Omental fat pad (tissue), 4 donors: ENCODE measurements around the gene COL4A1. TPM values are rescaled to one million over a fixed set of nuclear protein-coding genes. Genes with fewer than 3 reads are reported as not detected.

Experiments
- ATAC-seq: fragments of 150-250 bp; one replicate; pipeline ENCODE4 v1.9.1; 2016; ENCODE audit warnings: mild to moderate bottlenecking, moderate library complexity; ENCODE audit not compliant: low FRiP score
- DNase-seq: peaks from one replicate; pipeline ENCODE4 v3.0.0-alpha.2; 2019; ENCODE audit warnings: low spot score
- total RNA-seq, 4 donors: library from RNA; depleted of rRNA; stranded (reverse); fragments of >200 nt; gene quantifications; one replicate each; pipeline ENCODE4 v1.1.0, GENCODE V29; 2016
- TF ChIP-seq, protein P1 (sequence below), 3 donors: fragments of 450-650 bp; IDR thresholded peaks; one replicate each; pipeline ENCODE4 v1.5.1; 2016 to 2017; ENCODE audit warnings: antibody characterized with exemption in 3 of 3, mild to moderate bottlenecking in 3 of 3, moderate library complexity in 2 of 3

COL4A1 gene
- total RNA-seq, 4 donors from 2014 or later: 611 to 1,113 (median 995) TPM

DNA sequence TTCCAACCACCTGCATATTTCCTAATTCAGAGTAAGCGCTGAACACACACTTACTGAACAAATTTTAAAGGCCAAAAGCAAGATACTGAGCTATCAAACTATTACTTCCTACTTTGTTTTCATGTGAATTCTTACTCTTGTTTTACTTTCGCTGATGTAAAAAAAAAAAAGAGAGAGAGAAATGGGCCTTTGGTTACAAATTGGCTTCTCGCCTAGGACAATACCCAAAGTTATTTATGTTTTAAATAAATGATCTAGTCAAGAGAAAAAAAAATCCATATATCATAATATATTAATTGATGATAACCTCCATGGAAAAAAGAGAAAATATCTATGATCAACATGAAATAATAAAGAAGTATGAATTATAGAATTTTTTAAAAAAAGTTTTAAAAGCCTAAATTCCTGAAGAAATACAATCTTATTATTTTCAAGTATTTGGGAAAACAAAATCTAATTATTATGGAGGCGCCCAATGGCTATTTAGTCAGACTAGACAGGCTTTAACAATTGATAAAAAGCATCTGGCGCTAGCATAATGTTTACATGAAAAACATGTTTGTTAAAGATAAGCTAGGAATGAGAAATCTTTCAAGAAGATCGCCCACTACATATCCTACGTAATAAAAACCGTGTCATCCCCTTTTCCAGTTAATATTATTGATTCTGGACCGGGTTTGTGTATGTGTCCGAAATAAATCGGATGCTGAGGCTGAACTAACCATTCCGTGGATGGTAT lies 9.0 kb downstream of the COL4A1 start:
- TF ChIP-seq, protein P1, sequence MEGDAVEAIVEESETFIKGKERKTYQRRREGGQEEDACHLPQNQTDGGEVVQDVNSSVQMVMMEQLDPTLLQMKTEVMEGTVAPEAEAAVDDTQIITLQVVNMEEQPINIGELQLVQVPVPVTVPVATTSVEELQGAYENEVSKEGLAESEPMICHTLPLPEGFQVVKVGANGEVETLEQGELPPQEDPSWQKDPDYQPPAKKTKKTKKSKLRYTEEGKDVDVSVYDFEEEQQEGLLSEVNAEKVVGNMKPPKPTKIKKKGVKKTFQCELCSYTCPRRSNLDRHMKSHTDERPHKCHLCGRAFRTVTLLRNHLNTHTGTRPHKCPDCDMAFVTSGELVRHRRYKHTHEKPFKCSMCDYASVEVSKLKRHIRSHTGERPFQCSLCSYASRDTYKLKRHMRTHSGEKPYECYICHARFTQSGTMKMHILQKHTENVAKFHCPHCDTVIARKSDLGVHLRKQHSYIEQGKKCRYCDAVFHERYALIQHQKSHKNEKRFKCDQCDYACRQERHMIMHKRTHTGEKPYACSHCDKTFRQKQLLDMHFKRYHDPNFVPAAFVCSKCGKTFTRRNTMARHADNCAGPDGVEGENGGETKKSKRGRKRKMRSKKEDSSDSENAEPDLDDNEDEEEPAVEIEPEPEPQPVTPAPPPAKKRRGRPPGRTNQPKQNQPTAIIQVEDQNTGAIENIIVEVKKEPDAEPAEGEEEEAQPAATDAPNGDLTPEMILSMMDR (IDR thresholded peaks at IDR 0.05): no peak
- DNase-seq (no peak), ATAC-seq (no peak)

DNA sequence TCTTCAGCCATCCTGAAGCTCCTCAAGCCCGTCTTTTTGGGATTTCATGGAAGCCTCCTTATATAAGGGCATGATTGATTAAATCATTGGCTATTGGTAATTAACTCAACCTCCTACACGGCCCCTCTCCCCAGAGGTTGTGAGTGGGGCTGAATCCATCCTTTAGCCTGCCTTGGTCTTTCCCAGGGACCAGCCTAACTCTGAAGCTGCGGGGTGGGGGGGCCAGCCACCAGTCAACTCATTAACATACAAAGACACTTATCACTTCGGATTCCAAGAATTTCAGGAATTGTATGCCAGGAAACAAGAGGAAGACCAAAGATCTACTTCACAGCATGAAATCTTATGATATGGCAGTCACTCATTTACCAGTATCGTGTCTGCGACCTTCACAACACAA lies 9.9 kb downstream of the COL4A1 start:
- no peak for DNase-seq
- TF ChIP-seq, protein P1 (IDR thresholded peaks at IDR 0.05): no peak
- no peak for ATAC-seq

DNA sequence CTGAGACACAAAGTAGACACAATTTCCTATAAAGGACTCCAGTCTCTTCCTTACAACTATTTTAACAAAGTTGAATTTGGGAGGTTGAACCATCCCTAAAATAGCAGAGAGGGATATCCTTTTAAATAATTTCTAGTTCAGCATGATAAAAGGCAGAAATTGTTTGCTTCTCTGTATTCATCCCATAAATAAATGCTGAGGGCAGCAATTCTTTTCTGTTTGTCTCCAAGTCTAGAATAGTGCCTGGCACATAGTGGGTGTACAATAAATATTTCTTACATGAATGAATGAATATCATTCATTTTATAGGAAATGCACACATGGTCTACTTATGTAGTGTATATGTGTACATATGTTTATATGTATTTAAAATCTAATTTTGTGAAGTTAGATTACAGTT lies 12.3 kb downstream of the COL4A1 start:
- ATAC-seq (no peak), DNase-seq (no peak)
- TF ChIP-seq, protein P1 (IDR thresholded peaks at IDR 0.05): no peak

DNA sequence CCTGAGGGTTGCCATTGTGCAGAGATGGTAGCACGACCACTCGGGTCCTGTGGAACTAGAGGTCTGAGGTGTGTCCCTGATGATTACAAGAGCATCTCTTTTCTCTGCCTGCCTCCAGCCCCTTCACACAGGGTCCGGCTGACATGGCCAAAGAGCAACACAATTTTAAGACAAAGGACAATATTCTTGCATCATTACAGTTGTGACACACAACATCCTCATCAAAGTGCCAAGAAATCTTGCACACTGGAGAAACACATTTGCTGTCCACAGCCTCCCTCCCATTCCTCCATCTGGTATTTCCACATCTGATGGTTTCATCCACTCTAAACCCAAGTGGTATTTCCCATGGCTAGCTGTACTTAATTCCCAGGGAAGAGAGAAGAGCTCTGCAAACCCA lies 12.8 kb downstream of the COL4A1 start:
- DNase-seq (no peak), ATAC-seq (peak; percentile 75)
- TF ChIP-seq, protein P1 (IDR thresholded peaks at IDR 0.05): no peak

DNA sequence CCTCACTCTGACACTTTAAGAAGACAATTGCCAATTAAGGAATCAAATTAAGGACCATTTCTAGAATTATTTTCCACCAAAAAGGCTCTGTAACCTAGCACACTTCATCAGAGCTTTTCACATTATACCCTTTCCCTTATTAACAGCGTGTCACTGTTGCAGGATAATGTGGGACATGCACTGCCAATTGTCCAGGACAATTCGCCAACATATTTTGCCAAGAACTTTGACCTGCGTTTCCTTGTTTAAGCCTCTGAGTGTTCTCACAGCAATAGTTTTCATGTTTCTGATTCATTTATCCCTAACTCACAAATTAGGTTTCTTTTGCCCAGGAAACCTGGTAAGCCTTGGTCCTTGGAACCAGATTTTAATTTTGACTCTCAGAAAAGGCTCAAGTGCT lies 13.3 kb downstream of the COL4A1 start:
- TF ChIP-seq, protein P1 (IDR thresholded peaks at IDR 0.05): no peak
- no peak for ATAC-seq
- DNase-seq: no peak

DNA sequence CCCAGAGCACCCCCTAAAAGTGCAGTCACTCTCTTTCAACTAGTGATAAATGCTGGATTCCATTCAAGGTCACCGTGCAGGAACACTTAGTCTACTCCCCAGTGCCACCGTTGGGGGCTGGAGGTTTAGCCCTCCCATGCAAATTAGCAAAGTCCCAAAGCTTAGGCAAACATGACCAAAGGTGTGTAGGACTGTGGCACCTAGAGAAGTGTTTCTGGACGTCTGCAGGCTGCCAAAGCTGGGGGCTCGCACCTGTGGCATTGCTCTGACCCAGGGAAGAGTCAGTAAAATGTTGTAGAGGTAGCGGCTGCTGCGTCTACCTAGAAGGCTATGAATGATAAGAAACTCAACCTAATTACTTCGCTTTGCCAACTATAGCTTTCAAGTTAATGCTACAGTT lies 13.9 kb downstream of the COL4A1 start:
- TF ChIP-seq, protein P1 (IDR thresholded peaks at IDR 0.05): no peak
- ATAC-seq (no peak), DNase-seq (no peak)

DNA sequence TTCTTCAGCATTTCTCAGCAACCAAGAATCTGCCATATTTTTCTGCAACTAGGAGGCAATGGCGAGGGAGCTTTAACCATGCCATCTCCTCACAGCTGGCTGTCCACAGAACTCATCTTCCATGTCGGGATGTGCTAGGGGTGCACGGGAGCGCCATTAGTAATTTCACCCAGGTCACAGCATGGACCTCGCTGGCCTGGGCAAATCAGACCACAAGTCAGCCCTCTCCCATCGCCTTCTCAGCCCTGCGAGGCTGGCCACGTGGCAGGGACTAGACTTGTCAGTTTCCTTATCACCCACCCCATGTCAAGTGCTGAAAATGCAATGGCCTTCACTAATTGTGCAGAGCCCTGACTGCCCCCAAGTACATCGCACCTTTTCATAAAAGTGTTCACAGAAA lies 15.7 kb downstream of the COL4A1 start:
- DNase-seq: no peak
- TF ChIP-seq, protein P1 (IDR thresholded peaks at IDR 0.05): no peak
- no peak for ATAC-seq
